Omental fat pad (tissue), 4 donors: ENCODE measurements around the gene ABHD8. TPM values are rescaled to one million over a fixed set of nuclear protein-coding genes. Genes with fewer than 3 reads are reported as not detected.

Source experiments
- ATAC-seq: fragments of 150-250 bp; one replicate; pipeline ENCODE4 v1.9.1; 2016; ENCODE audit warnings: mild to moderate bottlenecking, moderate library complexity; ENCODE audit not compliant: low FRiP score
- DNase-seq: peaks from one replicate; pipeline ENCODE4 v3.0.0-alpha.2; 2019; ENCODE audit warnings: low spot score
- total RNA-seq, 4 donors: library from RNA; depleted of rRNA; stranded (reverse); fragments of >200 nt; gene quantifications; one replicate each; pipeline ENCODE4 v1.1.0, GENCODE V29; 2016
- TF ChIP-seq, protein P1 (sequence below), 3 donors: fragments of 450-650 bp; IDR thresholded peaks; one replicate each; pipeline ENCODE4 v1.5.1; 2016 to 2017; ENCODE audit warnings: antibody characterized with exemption in 3 of 3, mild to moderate bottlenecking in 3 of 3, moderate library complexity in 2 of 3

ABHD8 gene, protein sequence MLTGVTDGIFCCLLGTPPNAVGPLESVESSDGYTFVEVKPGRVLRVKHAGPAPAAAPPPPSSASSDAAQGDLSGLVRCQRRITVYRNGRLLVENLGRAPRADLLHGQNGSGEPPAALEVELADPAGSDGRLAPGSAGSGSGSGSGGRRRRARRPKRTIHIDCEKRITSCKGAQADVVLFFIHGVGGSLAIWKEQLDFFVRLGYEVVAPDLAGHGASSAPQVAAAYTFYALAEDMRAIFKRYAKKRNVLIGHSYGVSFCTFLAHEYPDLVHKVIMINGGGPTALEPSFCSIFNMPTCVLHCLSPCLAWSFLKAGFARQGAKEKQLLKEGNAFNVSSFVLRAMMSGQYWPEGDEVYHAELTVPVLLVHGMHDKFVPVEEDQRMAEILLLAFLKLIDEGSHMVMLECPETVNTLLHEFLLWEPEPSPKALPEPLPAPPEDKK
- total RNA-seq, result 10 to 100 TPM in 2 of 4 donors, 1 to 10 TPM in 2; 6.1 to 13.2 (median 11.1) TPM

- peak; percentile 87 for DNase-seq
- TF ChIP-seq, protein P1, sequence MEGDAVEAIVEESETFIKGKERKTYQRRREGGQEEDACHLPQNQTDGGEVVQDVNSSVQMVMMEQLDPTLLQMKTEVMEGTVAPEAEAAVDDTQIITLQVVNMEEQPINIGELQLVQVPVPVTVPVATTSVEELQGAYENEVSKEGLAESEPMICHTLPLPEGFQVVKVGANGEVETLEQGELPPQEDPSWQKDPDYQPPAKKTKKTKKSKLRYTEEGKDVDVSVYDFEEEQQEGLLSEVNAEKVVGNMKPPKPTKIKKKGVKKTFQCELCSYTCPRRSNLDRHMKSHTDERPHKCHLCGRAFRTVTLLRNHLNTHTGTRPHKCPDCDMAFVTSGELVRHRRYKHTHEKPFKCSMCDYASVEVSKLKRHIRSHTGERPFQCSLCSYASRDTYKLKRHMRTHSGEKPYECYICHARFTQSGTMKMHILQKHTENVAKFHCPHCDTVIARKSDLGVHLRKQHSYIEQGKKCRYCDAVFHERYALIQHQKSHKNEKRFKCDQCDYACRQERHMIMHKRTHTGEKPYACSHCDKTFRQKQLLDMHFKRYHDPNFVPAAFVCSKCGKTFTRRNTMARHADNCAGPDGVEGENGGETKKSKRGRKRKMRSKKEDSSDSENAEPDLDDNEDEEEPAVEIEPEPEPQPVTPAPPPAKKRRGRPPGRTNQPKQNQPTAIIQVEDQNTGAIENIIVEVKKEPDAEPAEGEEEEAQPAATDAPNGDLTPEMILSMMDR (IDR thresholded peaks at IDR 0.05), result no peak
Measured at GRCh38 chr19:17303167-17303939, at the start of gene ABHD8. Gene ABHD8, minus strand, starts transcription at chr19:17303425. Its CDS starts 1,809 bp downstream, at chr19:17301616.

DNA sequence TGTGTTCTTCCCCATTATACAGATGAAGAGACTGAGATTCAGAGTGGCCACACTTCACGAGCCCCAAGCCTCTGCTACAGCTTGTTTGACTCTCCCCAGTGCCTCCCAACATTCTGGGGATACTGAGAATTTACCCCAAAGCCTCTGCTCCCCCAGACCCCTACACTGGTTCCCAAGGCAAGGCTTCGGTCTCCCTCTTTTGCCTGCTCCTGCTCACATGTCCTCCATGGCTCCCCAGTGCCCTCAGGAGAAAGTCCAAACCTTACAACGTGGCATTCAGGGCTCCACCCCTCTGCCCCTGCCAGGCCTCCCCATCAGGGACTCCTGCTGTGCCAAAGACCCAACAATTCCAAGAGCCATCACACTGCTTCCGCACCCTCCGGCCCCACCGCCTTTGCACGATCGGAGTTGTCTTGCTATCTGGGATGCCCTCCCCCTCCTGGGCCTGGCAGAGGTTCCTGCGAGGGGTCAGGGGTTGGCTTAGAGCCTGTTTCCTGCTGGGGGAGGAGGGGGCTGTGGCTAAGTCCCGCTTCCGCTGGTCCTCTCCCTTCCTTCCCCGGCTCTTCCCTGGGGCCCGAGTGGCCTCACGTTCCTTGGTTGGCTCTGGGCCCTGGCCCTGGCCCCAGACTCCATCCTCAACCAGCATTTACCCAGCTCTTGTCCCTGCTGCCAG, 49.5 kb upstream of the ABHD8 start:
- DNase-seq, result no peak
- TF ChIP-seq, protein P1 (IDR thresholded peaks at IDR 0.05), result no peak
- no peak for ATAC-seq

More at GRCh38 chr19:17303167-17303939, at the start of gene ABHD8:
- ATAC-seq, result peak; percentile 80

GRCh38 chr19:17351815-17352435, 48.7 kb upstream of the ABHD8 start:
- DNase-seq, result no peak
- TF ChIP-seq, protein P1 (IDR thresholded peaks at IDR 0.05), result no peak
- no peak for ATAC-seq

GRCh38 chr19:17348700-17349099, 45.5 kb upstream of the ABHD8 start:
- ATAC-seq (no peak), DNase-seq (no peak)
- TF ChIP-seq, protein P1 (IDR thresholded peaks at IDR 0.05), result no peak

- DNase-seq (no peak), ATAC-seq (no peak)
- TF ChIP-seq, protein P1 (IDR thresholded peaks at IDR 0.05), result no peak
Measured at GRCh38 chr19:17347877-17348276, 44.7 kb upstream of the ABHD8 start.

DNA sequence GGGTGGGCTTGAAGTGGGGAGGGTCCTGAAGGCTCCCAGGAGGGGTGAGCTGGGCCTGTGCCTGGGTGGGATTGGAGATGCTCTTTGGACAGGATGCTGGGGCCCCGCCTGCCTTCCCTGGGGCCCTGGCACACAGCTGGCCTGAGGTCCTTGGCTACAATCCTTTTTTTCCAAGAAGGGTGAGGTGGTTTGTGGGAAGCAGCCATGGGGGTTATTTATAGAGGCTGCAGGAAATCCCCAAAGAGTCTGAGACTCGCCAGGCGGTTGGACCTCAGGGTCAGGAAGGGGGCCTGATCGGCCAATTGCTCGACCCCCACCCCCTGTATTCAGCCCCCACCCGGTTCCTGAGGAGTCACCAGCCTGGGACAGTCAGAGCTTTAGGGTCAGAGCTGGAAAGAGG, 44.1 kb upstream of the ABHD8 start:
- peak; percentile 39 for ATAC-seq
- no peak for DNase-seq
- TF ChIP-seq, protein P1 (IDR thresholded peaks at IDR 0.05), result no peak
